HFFc6 (cell line): ENCODE measurements around the gene FRYL. TPM values are rescaled to one million over a fixed set of nuclear protein-coding genes. Genes with fewer than 3 reads are reported as not detected.

Experiments
- DNase-seq: peaks from one replicate; pipeline ENCODE4 v3.0.0-alpha.2; 2018
- H3K27ac Mint-ChIP-seq: 2 replicates; pipeline ENCODE4 v1.8.0; 2020; ENCODE audit warnings: mild to moderate bottlenecking, mixed read lengths
- H3K27me3 Mint-ChIP-seq: 2 replicates; pipeline ENCODE4 v1.8.0; 2021; ENCODE audit warnings: mild to moderate bottlenecking, moderate library complexity, mixed read lengths; ENCODE audit not compliant: insufficient read depth
- H3K36me3 Mint-ChIP-seq: 2 replicates; pipeline ENCODE4 v1.8.0; 2021; ENCODE audit warnings: low read depth, mixed read lengths
- H3K4me1 Mint-ChIP-seq: 2 replicates; pipeline ENCODE4 v1.8.0; 2020; ENCODE audit warnings: low read depth, mixed read lengths
- H3K4me3 Mint-ChIP-seq: 2 replicates; pipeline ENCODE4 v1.8.0; 2020; ENCODE audit warnings: mild to moderate bottlenecking, moderate library complexity, mixed read lengths
- H3K9me3 Mint-ChIP-seq: 2 replicates; pipeline ENCODE4 v1.8.0; 2020; ENCODE audit warnings: mild to moderate bottlenecking, mixed read lengths
- total RNA-seq, 6 experiments: library from RNA; stranded (reverse); fragmentation: NEBNext Ultra II Directional; extraction: Animal tissue kit (Norgen Biotek cat#: 25700); gene quantifications; 2 replicates in 1 of 6; 3 replicates in 5 of 6; pipeline ENCODE4 v1.2.3, GENCODE V29; 2021
- TF ChIP-seq, protein P1 (sequence below): fragments of 200-600 bp; sonication (generic); IDR thresholded peaks from 2 replicates; pipeline ENCODE4 v1.5.0; 2021; ENCODE audit warnings: antibody characterized with exemption, mild to moderate bottlenecking

Gene FRYL
- total RNA-seq, 6 experiments from 2014 or later = 29.0 to 32.8 (median 30.4) TPM

- H3K36me3 Mint-ChIP-seq = no peaks in the 10 kb centered on the region
- TF ChIP-seq, protein P1, sequence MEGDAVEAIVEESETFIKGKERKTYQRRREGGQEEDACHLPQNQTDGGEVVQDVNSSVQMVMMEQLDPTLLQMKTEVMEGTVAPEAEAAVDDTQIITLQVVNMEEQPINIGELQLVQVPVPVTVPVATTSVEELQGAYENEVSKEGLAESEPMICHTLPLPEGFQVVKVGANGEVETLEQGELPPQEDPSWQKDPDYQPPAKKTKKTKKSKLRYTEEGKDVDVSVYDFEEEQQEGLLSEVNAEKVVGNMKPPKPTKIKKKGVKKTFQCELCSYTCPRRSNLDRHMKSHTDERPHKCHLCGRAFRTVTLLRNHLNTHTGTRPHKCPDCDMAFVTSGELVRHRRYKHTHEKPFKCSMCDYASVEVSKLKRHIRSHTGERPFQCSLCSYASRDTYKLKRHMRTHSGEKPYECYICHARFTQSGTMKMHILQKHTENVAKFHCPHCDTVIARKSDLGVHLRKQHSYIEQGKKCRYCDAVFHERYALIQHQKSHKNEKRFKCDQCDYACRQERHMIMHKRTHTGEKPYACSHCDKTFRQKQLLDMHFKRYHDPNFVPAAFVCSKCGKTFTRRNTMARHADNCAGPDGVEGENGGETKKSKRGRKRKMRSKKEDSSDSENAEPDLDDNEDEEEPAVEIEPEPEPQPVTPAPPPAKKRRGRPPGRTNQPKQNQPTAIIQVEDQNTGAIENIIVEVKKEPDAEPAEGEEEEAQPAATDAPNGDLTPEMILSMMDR = no peak
- H3K4me1 Mint-ChIP-seq = peaks cover 38% of the 10 kb centered on the region
- no peak overlapping the region for H3K4me3 Mint-ChIP-seq
- no peak overlapping the region for H3K27ac Mint-ChIP-seq
- no peaks in the 10 kb centered on the region for H3K27me3 Mint-ChIP-seq
- H3K9me3 Mint-ChIP-seq = no peaks in the 10 kb centered on the region
- no peak for DNase-seq
Observed at GRCh38 chr4:48693856-48694574, 86.1 kb downstream of the FRYL start.

DNA sequence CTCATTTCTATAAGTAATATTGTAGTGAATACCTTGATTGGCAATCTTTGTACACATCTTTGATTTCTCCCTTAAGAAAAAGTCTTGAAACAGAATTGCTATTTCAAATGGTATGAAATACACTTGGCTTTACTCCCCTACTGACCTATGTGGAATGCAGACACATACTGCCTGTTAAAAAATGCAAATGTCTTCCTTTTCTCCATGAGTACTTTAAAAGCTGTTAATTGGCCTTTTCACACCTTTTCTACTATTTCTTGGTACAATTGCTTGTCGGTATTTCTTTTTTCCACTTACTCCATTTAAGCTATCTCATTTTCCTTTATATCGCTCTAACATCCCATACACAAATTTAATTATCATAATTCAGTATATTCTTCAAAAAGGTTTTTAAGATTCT lies 87.2 kb downstream of the FRYL start:
- H3K27ac Mint-ChIP-seq = no peak overlapping the region
- peaks cover 27% of the 10 kb centered on the region for H3K4me1 Mint-ChIP-seq
- no peak overlapping the region for H3K4me3 Mint-ChIP-seq
- H3K9me3 Mint-ChIP-seq = no peaks in the 10 kb centered on the region
- TF ChIP-seq, protein P1 = no peak
- no peaks in the 10 kb centered on the region for H3K36me3 Mint-ChIP-seq
- no peak for DNase-seq
- H3K27me3 Mint-ChIP-seq = no peaks in the 10 kb centered on the region

- Mint-ChIP-seq H3K4me3 (no peak overlapping the region), H3K4me1 (peaks cover 20% of the 10 kb centered on the region), H3K36me3 (no peaks in the 10 kb centered on the region), H3K27ac (no peak overlapping the region), H3K9me3 (no peaks in the 10 kb centered on the region), H3K27me3 (no peaks in the 10 kb centered on the region)
- no peak for DNase-seq
- TF ChIP-seq, protein P1 = no peak
Observed at GRCh38 chr4:48692044-48692443, 88.0 kb downstream of the FRYL start.

GRCh38 chr4:48688953-48689352 lies 91.1 kb downstream of the FRYL start:
- H3K36me3 Mint-ChIP-seq = no peaks in the 10 kb centered on the region
- no peaks in the 10 kb centered on the region for H3K9me3 Mint-ChIP-seq
- H3K27me3 Mint-ChIP-seq = no peaks in the 10 kb centered on the region
- H3K4me1 Mint-ChIP-seq = peaks cover 27% of the 10 kb centered on the region
- no peak for DNase-seq
- TF ChIP-seq, protein P1 = no peak
- H3K4me3 Mint-ChIP-seq = no peak overlapping the region
- H3K27ac Mint-ChIP-seq = no peak overlapping the region

DNA sequence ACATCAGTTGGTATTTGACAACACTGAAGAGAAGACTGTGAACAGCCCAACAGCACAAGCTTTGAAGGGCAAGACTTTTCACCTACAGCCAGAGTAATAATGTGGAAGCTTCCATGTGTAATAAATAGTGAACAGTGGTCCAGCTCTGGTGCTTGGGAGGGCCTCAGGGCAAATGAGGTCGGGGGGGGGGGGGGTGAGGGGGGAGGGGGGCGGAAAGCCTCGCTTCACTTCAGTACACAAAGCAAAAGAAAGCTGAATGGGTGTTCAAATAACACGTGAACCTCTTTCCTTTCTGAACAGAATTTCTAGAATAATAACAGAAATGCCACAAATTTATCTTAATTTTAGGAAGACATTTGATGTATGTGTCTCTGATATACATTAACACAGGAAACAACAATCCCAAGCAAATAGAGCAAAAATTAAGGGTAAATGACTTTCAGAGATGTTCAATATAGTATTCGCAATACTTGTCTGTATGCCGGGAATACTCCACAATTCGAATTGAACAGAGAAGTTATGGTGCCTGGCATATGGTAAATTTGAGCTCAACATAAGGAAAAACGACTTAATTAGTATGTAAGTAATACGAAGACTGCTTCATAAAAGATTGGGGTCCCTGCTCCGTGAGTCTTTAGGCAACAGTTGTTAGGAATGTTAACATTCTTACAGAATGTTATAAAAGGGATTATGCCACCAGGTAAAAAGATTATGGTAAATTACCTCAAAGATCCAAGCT lies 92.6 kb downstream of the FRYL start:
- Mint-ChIP-seq H3K4me3 (no peak overlapping the region), H3K36me3 (no peaks in the 10 kb centered on the region), H3K27me3 (no peaks in the 10 kb centered on the region; the same call in 1 of the 2 replicates), H3K27ac (no peak overlapping the region), H3K4me1 (peaks cover 24% of the 10 kb centered on the region), H3K9me3 (no peaks in the 10 kb centered on the region)
- TF ChIP-seq, protein P1 = no peak
- no peak for DNase-seq
